Measurements from ENCODE around the gene MAN2B2. TPM values are rescaled to one million over a fixed set of nuclear protein-coding genes. Genes with fewer than 3 reads are reported as not detected.

Gene MAN2B2
- polyA plus RNA-seq, 1 experiment = 22.8 TPM

GRCh38 chr4:6616087-6616995, 41.4 kb downstream of the MAN2B2 start:
- H3K9me3 ChIP-seq (ENCODE audit: control insufficient read depth, insufficient read depth, low read length) = no peaks in the 10 kb centered on the region; the same call in 1 of the 2 replicates
- POLR2A ChIA-PET = no interaction called here
- peak overlapping the region; percentile 21 for H3K27ac ChIP-seq (ENCODE audit: low read depth, low read length)
- no peaks in the 10 kb centered on the region for H3K27me3 ChIP-seq (ENCODE audit: control insufficient read depth, insufficient read depth, low read length)
- H3K4me3 ChIP-seq (ENCODE audit: low read depth, low read length) = no peak overlapping the region
- TF ChIP-seq CTCF (IDR thresholded peaks at IDR 0.05; ENCODE audit: low read depth, low read length) = no peak
- CTCF ChIA-PET = no interaction called here
- DNase-seq (ENCODE audit: low read depth, low spot score) = no peak

DNA sequence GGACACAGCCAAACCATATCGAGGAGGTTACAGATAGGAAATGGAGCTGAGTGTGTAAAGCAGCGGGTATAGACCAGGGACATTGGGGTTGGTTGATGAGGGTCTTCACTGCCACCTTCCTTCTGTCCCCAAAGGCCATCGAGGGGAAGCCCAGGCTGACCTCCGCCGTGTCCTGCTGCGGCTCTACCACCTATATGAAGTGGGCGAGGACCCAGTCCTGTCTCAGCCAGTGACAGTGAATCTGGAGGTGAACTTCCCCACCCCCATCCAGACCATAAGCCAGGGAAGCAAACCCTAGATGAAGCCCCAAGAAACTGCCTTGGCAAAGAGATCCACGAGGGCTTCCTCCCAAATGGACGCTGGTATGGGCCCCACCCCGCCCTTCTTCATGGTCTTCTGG, 42.3 kb downstream of the MAN2B2 start:
- POLR2A ChIA-PET = no interaction called here

DNA sequence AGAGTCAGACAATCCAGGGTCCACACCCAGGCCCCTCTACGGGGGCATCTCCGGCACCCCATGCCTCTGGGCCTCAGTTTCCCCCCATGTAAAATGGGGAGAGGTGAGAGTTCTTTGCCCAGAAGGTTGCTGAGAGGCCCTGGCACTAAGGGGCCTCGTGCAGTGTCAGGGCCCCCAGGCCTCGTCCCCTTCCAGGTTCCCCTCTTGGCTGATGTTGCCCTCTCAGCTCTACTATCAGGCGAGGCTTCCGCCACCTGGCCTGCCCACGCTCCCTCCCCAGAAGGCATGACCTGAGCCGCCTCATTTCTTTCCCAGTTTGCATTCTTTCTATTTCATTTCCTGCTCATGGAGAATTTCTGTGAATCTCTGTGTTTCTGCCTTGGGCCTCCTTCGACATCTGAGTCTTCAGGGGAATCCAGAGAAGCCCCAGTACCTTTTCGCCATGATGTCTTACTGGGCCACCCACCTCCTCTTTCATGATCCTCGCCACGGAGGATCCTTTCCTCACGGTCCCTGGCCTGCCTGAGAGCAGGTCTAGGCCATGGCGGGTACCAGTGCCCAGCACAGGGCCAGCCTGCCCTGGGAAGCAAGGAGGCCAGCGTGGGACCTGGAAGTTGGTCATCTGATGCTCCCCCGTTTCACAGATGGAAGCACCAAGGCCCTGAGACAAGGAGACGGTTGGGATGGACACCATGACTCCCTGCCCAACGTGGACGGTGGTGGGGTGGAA, 43.6 kb downstream of the MAN2B2 start:
- TF ChIP-seq CTCF (IDR thresholded peaks at IDR 0.05; ENCODE audit: low read depth, low read length) = no peak
- POLR2A ChIA-PET = no interaction called here
- Histone ChIP-seq H3K27ac (ENCODE audit: low read depth, low read length) (no peak overlapping the region), H3K4me3 (ENCODE audit: low read depth, low read length) (no peak overlapping the region), H3K27me3 (ENCODE audit: control insufficient read depth, insufficient read depth, low read length) (no peaks in the 10 kb centered on the region), H3K9me3 (ENCODE audit: control insufficient read depth, insufficient read depth, low read length) (no peaks in the 10 kb centered on the region; the same call in none of the 2 replicates)
- CTCF ChIA-PET = interaction anchor here (0.6 kb wide), 1 partner anchor 285 kb away, joined by 4 read pairs; no protein-coding TSS in a partner anchor
- DNase-seq (ENCODE audit: low read depth, low spot score) = no peak

More for the DNA sequence above, 42.3 kb downstream of the MAN2B2 start:
- H3K27ac ChIP-seq (ENCODE audit: low read depth, low read length) = no peak overlapping the region
- TF ChIP-seq CTCF (IDR thresholded peaks at IDR 0.05; ENCODE audit: low read depth, low read length) = no peak
- H3K4me3 ChIP-seq (ENCODE audit: low read depth, low read length) = no peak overlapping the region
- CTCF ChIA-PET = no interaction called here
- no peaks in the 10 kb centered on the region for H3K27me3 ChIP-seq (ENCODE audit: control insufficient read depth, insufficient read depth, low read length)
- DNase-seq (ENCODE audit: low read depth, low spot score) = no peak
- no peaks in the 10 kb centered on the region; the same call in none of the 2 replicates for H3K9me3 ChIP-seq (ENCODE audit: control insufficient read depth, insufficient read depth, low read length)

DNA sequence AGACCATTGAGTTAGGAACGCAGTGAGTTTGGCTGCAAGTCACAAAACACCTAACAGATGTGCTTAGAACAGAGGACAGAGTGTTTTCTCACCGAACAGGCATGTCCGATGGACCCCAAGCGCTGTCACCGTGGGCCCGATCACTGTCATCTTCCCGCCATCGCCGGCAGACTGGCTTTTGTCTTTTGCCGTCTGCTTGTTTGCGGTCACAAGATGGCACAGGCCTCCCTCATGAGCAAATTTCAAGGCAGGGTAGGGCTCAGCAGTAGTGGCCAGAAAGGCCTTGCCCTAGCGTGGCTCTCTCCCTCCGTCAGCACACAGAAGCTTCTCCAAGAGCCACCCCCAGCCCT, 44.1 kb downstream of the MAN2B2 start:
- no peak for DNase-seq (ENCODE audit: low read depth, low spot score)
- Histone ChIP-seq H3K4me3 (ENCODE audit: low read depth, low read length) (no peak overlapping the region), H3K27me3 (ENCODE audit: control insufficient read depth, insufficient read depth, low read length) (no peaks in the 10 kb centered on the region), H3K27ac (ENCODE audit: low read depth, low read length) (no peak overlapping the region), H3K9me3 (ENCODE audit: control insufficient read depth, insufficient read depth, low read length) (no peaks in the 10 kb centered on the region; the same call in none of the 2 replicates)
- ChIA-PET POLR2A (no interaction called here), CTCF (no interaction called here)
- no peak for TF ChIP-seq CTCF (IDR thresholded peaks at IDR 0.05; ENCODE audit: low read depth, low read length)
